HepG2 (cell line): ENCODE measurements around the gene THBS4. TPM values are rescaled to one million over a fixed set of nuclear protein-coding genes. Genes with fewer than 3 reads are reported as not detected.

Experiments
- ATAC-seq: fragments of 200-7000 bp; cut with Tn5 transposase; 3 replicates; pipeline ENCODE4 v1.9.1; 2020; ENCODE audit warnings: mild to moderate bottlenecking, moderate library complexity
- BruUV-seq: library from RNA; stranded (reverse); fragments of 400-500 nt; replicated peaks from 2 replicates; lab custom pipeline; 2021; lab: Mats Ljungman, UMichigan
- CTCF ChIA-PET: fragments of 300-600 bp; formaldehyde crosslinking; extraction: SDS; loops from one replicate; lab custom pipeline; 2021; ENCODE audit warnings: low total read pairs, inconsistent platforms, low intra/inter-chr PET ratio; lab: Yijun Ruan, JAX
- POLR2A ChIA-PET: fragments of 350-600 bp; sonication (Branson Sonifier 250); formaldehyde crosslinking; loops from one replicate; lab custom pipeline; 2020; ENCODE audit warnings: antibody characterized with exemption, inconsistent platforms; lab: Yijun Ruan, JAX
- DNase-seq: peaks from one replicate; pipeline ENCODE4 v3.0.0-alpha.2; 2015; ENCODE audit warnings: low spot score
- FAIRE-seq: peaks from 3 replicates; lab custom pipeline; 2011; peaks lifted over from hg19 to GRCh38; lab: Jason Lieb, UNC
- H2AFZ ChIP-seq: one replicate; pipeline ENCODE4 v1.6.1; 2011; ENCODE audit warnings: low read length, inconsistent platforms
- H3K27ac ChIP-seq: fragments of 300-600 bp; 3 replicates; pipeline ENCODE4 v1.8.0; 2011; ENCODE audit warnings: mixed run types, mild to moderate bottlenecking, mixed read lengths, low read length, inconsistent platforms; ENCODE audit not compliant: insufficient read depth; ENCODE audit errors: extremely low read length
- H3K27me3 ChIP-seq, 2 experiments: fragments of 200-600 bp in 1 of 2; 2 replicates in 1 of 2; 3 replicates in 1 of 2; pipeline versions ENCODE4 v1.6.0 to v1.8.0; 2011; ENCODE audit warnings: low read length in 2 of 2, mild to moderate bottlenecking in 2 of 2, moderate library complexity in 2 of 2, inconsistent platforms in 1 of 2; ENCODE audit not compliant: insufficient read depth in 2 of 2, control insufficient read depth in 1 of 2
- H3K36me3 ChIP-seq, 2 experiments: fragments of 200-600 bp in 1 of 2; replicated peaks in 1 of 2; 2 replicates in 1 of 2; 3 replicates in 1 of 2; pipeline versions ENCODE4 v1.5.1 to v1.8.0; 2011; ENCODE audit warnings: low read length in 2 of 2, inconsistent platforms in 1 of 2; ENCODE audit not compliant: insufficient read depth in 2 of 2, control insufficient read depth in 1 of 2
- H3K4me1 ChIP-seq: 2 replicates; pipeline ENCODE4 v1.5.1; 2012; ENCODE audit warnings: low read length, inconsistent platforms; ENCODE audit not compliant: insufficient read depth
- H3K4me2 ChIP-seq: 2 replicates; pipeline ENCODE4 v1.6.0; 2011; ENCODE audit warnings: low read depth, low read length, inconsistent platforms
- H3K4me3 ChIP-seq, 3 experiments: fragments of 200-600 bp in 1 of 3; sonication (generic), shearing (Covaris generic) in 1 of 3; replicated peaks in 1 of 3; 2 replicates each; pipeline ENCODE4 v1.5.1; 2011 to 2016; ENCODE audit warnings: low read length in 3 of 3, inconsistent platforms in 2 of 3, low read depth in 2 of 3, mild to moderate bottlenecking in 2 of 3, control low read depth in 1 of 3, mixed read lengths in 1 of 3; ENCODE audit not compliant: insufficient read depth in 1 of 3
- H3K79me2 ChIP-seq: one replicate; pipeline ENCODE4 v1.6.1; 2011; ENCODE audit warnings: low read length, inconsistent platforms; ENCODE audit not compliant: insufficient read depth
- H3K9ac ChIP-seq: 2 replicates; pipeline ENCODE4 v1.6.0; 2011; ENCODE audit warnings: mild to moderate bottlenecking, low read depth, low read length, inconsistent platforms; ENCODE audit not compliant: insufficient read depth
- H3K9me3 ChIP-seq: 2 replicates; pipeline ENCODE4 v1.5.1; 2012; ENCODE audit warnings: mild to moderate bottlenecking, low read length
- H4K20me1 ChIP-seq: 2 replicates; pipeline ENCODE4 v1.6.0; 2011; ENCODE audit warnings: inconsistent platforms, mild to moderate bottlenecking, low read length, moderate library complexity; ENCODE audit not compliant: insufficient read depth
- ARNTL ChIP-seq: sonication (generic); formaldehyde crosslinking; IDR thresholded peaks from 2 replicates; pipeline ENCODE4 v1.4.0; 2020; ENCODE audit warnings: mild to moderate bottlenecking, missing genetic modification reagents
- CENPT ChIP-seq: sonication (generic); formaldehyde crosslinking; IDR thresholded peaks from 2 replicates; pipeline ENCODE4 v1.8.0; 2022; ENCODE audit warnings: low read depth, mild to moderate bottlenecking, moderate library complexity, missing genetic modification reagents
- EHMT2 ChIP-seq: fragments of 200-600 bp; sonication (generic); IDR thresholded peaks from 2 replicates; pipeline ENCODE4 v1.7.0; 2017; ENCODE audit warnings: antibody characterized with exemption, low read depth, low read length, borderline replicate concordance
- FLYWCH1 ChIP-seq: sonication (generic); formaldehyde crosslinking; IDR thresholded peaks from 2 replicates; pipeline ENCODE4 v1.8.1; 2023; ENCODE audit warnings: mild to moderate bottlenecking, missing genetic modification reagents
- HNRNPK ChIP-seq: fragments of 200-400 bp; formaldehyde crosslinking; IDR thresholded peaks from 2 replicates; pipeline ENCODE4 v1.6.1; 2018; ENCODE audit warnings: low read length, low read depth, moderate library complexity, mild to moderate bottlenecking; ENCODE audit not compliant: poor library complexity, severe bottlenecking
- KDM5A ChIP-seq: fragments of 200-600 bp; sonication (generic); IDR thresholded peaks from 2 replicates; pipeline ENCODE4 v1.7.0; 2018; ENCODE audit warnings: antibody characterized with exemption, mild to moderate bottlenecking, low read length, borderline replicate concordance
- MED8 ChIP-seq: sonication (generic); formaldehyde crosslinking; IDR thresholded peaks from 2 replicates; pipeline ENCODE4 v1.8.1; 2023; ENCODE audit warnings: mild to moderate bottlenecking, missing genetic modification reagents; ENCODE audit not compliant: insufficient replicate concordance
- SNAPC2 ChIP-seq: sonication (generic); formaldehyde crosslinking; IDR thresholded peaks from 2 replicates; pipeline ENCODE4 v1.8.1; 2022; ENCODE audit warnings: mild to moderate bottlenecking, missing genetic modification reagents
- TARDBP ChIP-seq: sonication (generic); formaldehyde crosslinking; IDR thresholded peaks from 2 replicates; pipeline ENCODE4 v1.8.0; 2022; ENCODE audit warnings: mild to moderate bottlenecking, missing genetic modification reagents
- TBL1XR1 ChIP-seq: fragments of 150-350 bp; IDR thresholded peaks from 2 replicates; pipeline ENCODE4 v1.6.1; 2014; ENCODE audit warnings: borderline replicate concordance, low read length; ENCODE audit not compliant: partially characterized antibody
- XRCC5 ChIP-seq: fragments of 200-400 bp; formaldehyde crosslinking; optimal IDR thresholded peaks from 2 replicates; pipeline ENCODE3; 2017; ENCODE audit warnings: mild to moderate bottlenecking, low read length
- ZBTB42 ChIP-seq: sonication (generic); formaldehyde crosslinking; IDR thresholded peaks from 2 replicates; pipeline ENCODE4 v1.5.0; 2020; ENCODE audit warnings: mild to moderate bottlenecking, missing genetic modification reagents
- ZNF430 ChIP-seq: sonication (generic); formaldehyde crosslinking; IDR thresholded peaks from 2 replicates; pipeline ENCODE4 v1.9.0; 2021; ENCODE audit warnings: mild to moderate bottlenecking, missing genetic modification reagents
- ZNF83 ChIP-seq: sonication (generic); formaldehyde crosslinking; IDR thresholded peaks from 2 replicates; pipeline ENCODE4 v1.4.0; 2020; ENCODE audit warnings: missing genetic modification reagents, mild to moderate bottlenecking, borderline replicate concordance
- WGBS: methylation state at CpG from one replicate; pipeline ENCODE4 v1.1.6; 2017; ENCODE audit warnings: low lambda C conversion rate; 5-methylcytosine and 5-hydroxymethylcytosine counted together
- in situ Hi-C: cut with HindIII; loops from 2 replicates; pipeline ENCODE4 v1.10.0; 2017; ENCODE audit warnings: low pct_unique_long_range_greater_than_20kb; ENCODE audit not compliant: extremely low pct_ligation_motif_present
- intact Hi-C: fragments of 100-400 bp; cut with micrococcal nuclease; formaldehyde crosslinking; loops from one replicate; pipeline ENCODE4 v1.10.0; 2022; ENCODE audit not compliant: unreplicated experiment
- polyA plus RNA-seq, 8 experiments: library from polyadenylated mRNA; depleted of rRNA in 3 of 8; stranded (reverse) in 7 of 8; unstranded in 1 of 8; fragments of >200 nt; fragmentation: Illumina TruSeq in 4 of 8; extraction: Trizol in 4 of 8; gene quantifications; 2 replicates each; pipeline versions ENCODE4 v1.2.1 to v1.2.3, GENCODE V29; 2011 to 2016; ENCODE audit warnings: low read depth in 4 of 8, missing spikeins in 1 of 8, mixed read lengths in 1 of 8; ENCODE audit not compliant: insufficient read depth in 1 of 8
- total RNA-seq, 5 experiments: library from RNA; depleted of rRNA; stranded (reverse); fragments of >200 nt; fragmentation: Illumina TruSeq; extraction: Trizol; gene quantifications; 2 replicates each; pipeline ENCODE4 v1.2.3, GENCODE V29; 2016; ENCODE audit warnings: low read depth in 1 of 5
- TF ChIP-seq, protein P1 (sequence below): sonication (generic); formaldehyde crosslinking; IDR thresholded peaks from 2 replicates; pipeline ENCODE4 v1.5.0; 2020; ENCODE audit warnings: mild to moderate bottlenecking, missing genetic modification reagents, borderline replicate concordance
- TF ChIP-seq, protein P2 (sequence below): sonication (generic); formaldehyde crosslinking; IDR thresholded peaks from 2 replicates; pipeline ENCODE4 v1.4.0; 2020; ENCODE audit warnings: missing genetic modification reagents; ENCODE audit errors: not compliant biosample characterization
- TF ChIP-seq, protein P3 (sequence below): IDR thresholded peaks from 2 replicates; pipeline ENCODE4 v1.6.1; 2016; ENCODE audit warnings: low read depth, borderline replicate concordance

The THBS4 gene
- total and polyA plus RNA-seq, 2 of the 13 experiments (the other 11 are each of a cell fraction or from before 2014, with no cell fraction given): 0.60 to 1.2 TPM

DNA sequence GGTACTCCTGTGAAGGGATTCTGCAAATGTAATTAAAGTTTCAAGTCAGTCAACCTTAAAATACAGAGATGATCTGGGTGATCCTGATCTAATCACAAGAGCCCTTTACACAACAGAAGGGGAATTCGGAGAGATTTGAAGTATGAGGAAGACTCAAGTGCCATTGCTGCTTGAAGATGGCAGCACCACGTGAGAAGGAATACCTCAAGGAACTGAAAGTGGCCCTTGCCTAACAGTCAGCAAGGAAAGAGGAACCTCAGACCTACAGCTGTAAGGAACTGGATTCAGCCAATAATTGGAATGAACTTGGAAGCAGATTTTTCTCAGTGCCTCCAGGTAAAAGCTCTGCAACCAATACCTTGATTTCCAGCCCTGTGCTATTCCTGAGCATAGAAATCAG lies 87.4 kb downstream of the THBS4 start:
- H3K4me2 ChIP-seq: no peak overlapping the region

More for the DNA sequence above, 87.4 kb downstream of the THBS4 start:
- no peak overlapping the region for H3K4me3 ChIP-seq
- H3K79me2 ChIP-seq: no peaks in the 10 kb centered on the region
- H4K20me1 ChIP-seq: no peaks in the 10 kb centered on the region
- no peak overlapping the region for H3K9ac ChIP-seq
- H3K9me3 ChIP-seq: 0 out of 2 replicates have a peak, but pooled peaks cover 4% of the 10 kb centered on the region
- in situ Hi-C loops: no loop called here
- ATAC-seq: no peak
- no TSS peak for BruUV-seq
- no peak for TF ChIP-seq KDM5A
- no peak for TF ChIP-seq XRCC5
- TF ChIP-seq ZBTB42 (CRISPR knock-in tag): no peak
- TF ChIP-seq ZNF83 (CRISPR knock-in tag): no peak
- TF ChIP-seq ZNF430 (CRISPR knock-in tag): no peak
- TF ChIP-seq TBL1XR1: no peak
- no peak for TF ChIP-seq EHMT2
- no peak for TF ChIP-seq MED8 (CRISPR knock-in tag)
- no peak for TF ChIP-seq SNAPC2 (CRISPR knock-in tag)
- no peak for TF ChIP-seq FLYWCH1 (CRISPR knock-in tag)
- TF ChIP-seq, protein P1, sequence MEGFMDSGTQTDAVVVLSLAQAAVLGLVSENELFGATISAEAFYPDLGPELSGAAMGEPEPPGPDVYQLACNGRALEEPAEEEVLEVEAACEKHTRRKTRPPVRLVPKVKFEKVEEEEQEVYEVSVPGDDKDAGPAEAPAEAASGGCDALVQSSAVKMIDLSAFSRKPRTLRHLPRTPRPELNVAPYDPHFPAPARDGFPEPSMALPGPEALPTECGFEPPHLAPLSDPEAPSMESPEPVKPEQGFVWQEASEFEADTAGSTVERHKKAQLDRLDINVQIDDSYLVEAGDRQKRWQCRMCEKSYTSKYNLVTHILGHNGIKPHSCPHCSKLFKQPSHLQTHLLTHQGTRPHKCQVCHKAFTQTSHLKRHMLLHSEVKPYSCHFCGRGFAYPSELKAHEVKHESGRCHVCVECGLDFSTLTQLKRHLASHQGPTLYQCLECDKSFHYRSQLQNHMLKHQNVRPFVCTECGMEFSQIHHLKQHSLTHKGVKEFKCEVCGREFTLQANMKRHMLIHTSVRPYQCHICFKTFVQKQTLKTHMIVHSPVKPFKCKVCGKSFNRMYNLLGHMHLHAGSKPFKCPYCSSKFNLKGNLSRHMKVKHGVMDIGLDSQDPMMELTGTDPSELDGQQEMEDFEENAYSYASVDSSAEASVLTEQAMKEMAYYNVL (CRISPR knock-in tag): no peak
- TF ChIP-seq TARDBP (CRISPR knock-in tag): no peak
- TF ChIP-seq, protein P2, sequence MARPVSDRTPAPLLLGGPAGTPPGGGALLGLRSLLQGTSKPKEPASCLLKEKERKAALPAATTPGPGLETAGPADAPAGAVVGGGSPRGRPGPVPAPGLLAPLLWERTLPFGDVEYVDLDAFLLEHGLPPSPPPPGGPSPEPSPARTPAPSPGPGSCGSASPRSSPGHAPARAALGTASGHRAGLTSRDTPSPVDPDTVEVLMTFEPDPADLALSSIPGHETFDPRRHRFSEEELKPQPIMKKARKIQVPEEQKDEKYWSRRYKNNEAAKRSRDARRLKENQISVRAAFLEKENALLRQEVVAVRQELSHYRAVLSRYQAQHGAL (CRISPR knock-in tag): no peak
- TF ChIP-seq, protein P3, sequence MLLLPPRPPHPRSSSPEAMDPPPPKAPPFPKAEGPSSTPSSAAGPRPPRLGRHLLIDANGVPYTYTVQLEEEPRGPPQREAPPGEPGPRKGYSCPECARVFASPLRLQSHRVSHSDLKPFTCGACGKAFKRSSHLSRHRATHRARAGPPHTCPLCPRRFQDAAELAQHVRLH (CRISPR knock-in tag): no peak
- TF ChIP-seq ARNTL (CRISPR knock-in tag): no peak
- TF ChIP-seq HNRNPK: no peak
- no peak for TF ChIP-seq CENPT (CRISPR knock-in tag)
- H3K27ac ChIP-seq: no peak overlapping the region
- intact Hi-C loops: no loop called here
- H3K36me3 ChIP-seq: no peaks in the 10 kb centered on the region
- H3K27me3 ChIP-seq: no peaks in the 10 kb centered on the region
- WGBS: 88% methylated on average over 2 of the region's 2 CpGs
- FAIRE-seq: no peak
- no peaks in the 10 kb centered on the region for H3K4me1 ChIP-seq
- ChIA-PET POLR2A (no interaction called here), CTCF (no interaction called here)
- no peak overlapping the region for H2AFZ ChIP-seq
- DNase-seq: no peak
